HG02870 (cell line): ENCODE results near the gene EPB41.
"Not testable (repeated sequence)": the region's sequence is repeated elsewhere in the genome, so short reads cannot be mapped to it uniquely, and the experiment has no call there.

Source experiments
- ATAC-seq: cut with Tn5 transposase; IDR thresholded peaks from one replicate; pipeline ENCODE4 v1.9.1; 2021; ENCODE audit warnings: mild to moderate bottlenecking, moderate library complexity; ENCODE audit not compliant: unreplicated experiment

EPB41 gene

GRCh38 chr1:29094433-29094832 is 180.1 kb downstream of the EPB41 start:
- ATAC-seq, result no peak

GRCh38 chr1:29094954-29095353 is 180.6 kb downstream of the EPB41 start:
- ATAC-seq, result no peak

- ATAC-seq, result no peak
Measured at GRCh38 chr1:29096231-29096886, 182.0 kb downstream of the EPB41 start.

GRCh38 chr1:29099286-29099685 is 184.9 kb downstream of the EPB41 start:
- no peak for ATAC-seq

GRCh38 chr1:29100487-29100886 is 186.1 kb downstream of the EPB41 start:
- no peak for ATAC-seq

GRCh38 chr1:29105822-29106221 is 191.5 kb downstream of the EPB41 start:
- no peak for ATAC-seq

GRCh38 chr1:29108041-29108440 is 193.7 kb downstream of the EPB41 start:
- ATAC-seq, result not testable (repeated sequence)

GRCh38 chr1:29112705-29113412 is 198.5 kb downstream of the EPB41 start:
- ATAC-seq, result no peak

- ATAC-seq, result no peak
Measured at GRCh38 chr1:29113413-29114117, 199.2 kb downstream of the EPB41 start.

- ATAC-seq, result no peak
Measured at GRCh38 chr1:29114654-29115053, 200.3 kb downstream of the EPB41 start.

- ATAC-seq, result no peak
Measured at GRCh38 chr1:29117381-29117780, 203.0 kb downstream of the EPB41 start.

GRCh38 chr1:29119121-29119929 is 205.0 kb downstream of the EPB41 start:
- ATAC-seq, result no peak

GRCh38 chr1:29120367-29120766 is 206.0 kb downstream of the EPB41 start:
- no peak for ATAC-seq

GRCh38 chr1:29120947-29121485 is 206.6 kb downstream of the EPB41 start:
- ATAC-seq, result no peak

GRCh38 chr1:29121516-29121935 is 207.2 kb downstream of the EPB41 start:
- no peak for ATAC-seq

- no peak for ATAC-seq
Measured at GRCh38 chr1:29121936-29122681, 207.7 kb downstream of the EPB41 start.

- no peak for ATAC-seq
Measured at GRCh38 chr1:29122682-29123052, 208.3 kb downstream of the EPB41 start.

- no peak for ATAC-seq
Measured at GRCh38 chr1:29123053-29123886, 208.9 kb downstream of the EPB41 start.

- ATAC-seq, result no peak
Measured at GRCh38 chr1:29123887-29124365, 209.6 kb downstream of the EPB41 start, which contains the start of gene TMEM200B. Gene TMEM200B, minus strand, starts transcription at chr1:29123903. Its CDS starts 2,075 bp downstream, at chr1:29121828.
